GF-D8 (cell line): ENCODE measurements around the gene KLHL9.
A peak's percentile ranks its signal among the peaks of the same experiment; 100 is the strongest.

Source experiments
- DNase-seq: peaks from one replicate; lab custom pipeline; 2025; lab: John Stamatoyannopoulos, UW

The KLHL9 gene

GRCh38 chr9:21317956-21318923 is 17.0 kb downstream of the KLHL9 start:
- no peak for DNase-seq

- no peak for DNase-seq
These were observed 18.3 kb downstream of the KLHL9 start for GRCh38 chr9:21316860-21317259.

GRCh38 chr9:21316032-21316842 is 19.0 kb downstream of the KLHL9 start:
- no peak for DNase-seq

- no peak for DNase-seq
These were observed 21.1 kb downstream of the KLHL9 start for GRCh38 chr9:21314152-21314551.

GRCh38 chr9:21311889-21312288 is 23.3 kb downstream of the KLHL9 start:
- DNase-seq = no peak

- DNase-seq = no peak
These were observed 30.0 kb downstream of the KLHL9 start, which contains the start of gene IFNA5 for GRCh38 chr9:21305213-21305612. TSS of gene IFNA5 (minus strand) at chr9:21305313. CDS start at chr9:21305256, 57 bp downstream.

GRCh38 chr9:21295992-21296391 is 39.2 kb downstream of the KLHL9 start:
- no peak for DNase-seq

GRCh38 chr9:21294904-21295538 is 40.2 kb downstream of the KLHL9 start:
- DNase-seq = peak; percentile 41

GRCh38 chr9:21294364-21294774 is 40.8 kb downstream of the KLHL9 start:
- DNase-seq = no peak

GRCh38 chr9:21289848-21290247 is 45.4 kb downstream of the KLHL9 start:
- DNase-seq = no peak

GRCh38 chr9:21287280-21287679 is 47.9 kb downstream of the KLHL9 start:
- no peak for DNase-seq

- no peak for DNase-seq
These were observed 48.5 kb downstream of the KLHL9 start for GRCh38 chr9:21286659-21287058.

GRCh38 chr9:21286099-21286498 is 49.1 kb downstream of the KLHL9 start:
- DNase-seq = no peak

GRCh38 chr9:21281275-21281674 is 53.9 kb downstream of the KLHL9 start:
- no peak for DNase-seq
